H1 (cell line): Measurements from ENCODE around the gene PLCH2. TPM values are rescaled to one million over a fixed set of nuclear protein-coding genes. Genes with fewer than 3 reads are reported as not detected.

Source experiments
- ASH2L ChIP-seq: fragments of 200-600, 300-600 bp; sonication (generic); IDR thresholded peaks from one replicate; pipeline ENCODE4 v1.7.1; 2017; ENCODE audit warnings: low read length
- CBX8 ChIP-seq: fragments of 300-800, 300-1000 bp; sonication (generic); IDR thresholded peaks from 2 replicates; pipeline ENCODE4 v1.7.1; 2016; ENCODE audit warnings: low read depth, low read length, borderline replicate concordance
- CEBPB ChIP-seq: IDR thresholded peaks from 2 replicates; pipeline ENCODE4 v1.6.1; 2012; ENCODE audit warnings: low read depth, low read length
- CHD7 ChIP-seq: fragments of 300-600 bp; sonication (generic); IDR thresholded peaks from 2 replicates; pipeline ENCODE4 v1.7.1; 2012; ENCODE audit warnings: low read length, moderate library complexity, mild to moderate bottlenecking, inconsistent platforms; ENCODE audit not compliant: insufficient replicate concordance
- EZH2 ChIP-seq: fragments of 200-600 bp; sonication (generic); IDR thresholded peaks from 2 replicates; pipeline ENCODE4 v1.7.1; 2012; ENCODE audit warnings: low read depth, mild to moderate bottlenecking, moderate library complexity, low read length, inconsistent platforms; ENCODE audit not compliant: severe bottlenecking
- GABPA ChIP-seq: IDR thresholded peaks from 2 replicates; pipeline ENCODE4 v1.6.1; 2011; ENCODE audit warnings: mild to moderate bottlenecking, low read length, moderate library complexity, borderline replicate concordance; ENCODE audit not compliant: insufficient read depth
- HDAC2 ChIP-seq, 2 experiments: fragments of 300-600 bp in 1 of 2; sonication (generic) in 1 of 2; IDR thresholded peaks; 2 replicates each; pipeline ENCODE4 v1.6.1; 2011 to 2012; ENCODE audit warnings: low read depth in 2 of 2, low read length in 2 of 2, mild to moderate bottlenecking in 2 of 2, moderate library complexity in 2 of 2, borderline replicate concordance in 1 of 2, inconsistent platforms in 1 of 2
- KDM1A ChIP-seq: fragments of 200-600, 300-600 bp; sonication (generic); IDR thresholded peaks from 2 replicates; pipeline ENCODE4 v1.7.1; 2016; ENCODE audit warnings: mild to moderate bottlenecking, low read length, borderline replicate concordance
- MAX ChIP-seq: IDR thresholded peaks from 2 replicates; pipeline ENCODE4 v1.6.1; 2012; ENCODE audit warnings: inconsistent platforms
- NRF1 ChIP-seq: IDR thresholded peaks from 2 replicates; pipeline ENCODE4 v1.6.1; 2011; ENCODE audit warnings: mild to moderate bottlenecking, low read depth, low read length, improper control_type of control experiment
- ZNF274 ChIP-seq: IDR thresholded peaks from 2 replicates; pipeline ENCODE4 v1.7.0; 2012; ENCODE audit warnings: low read length, borderline replicate concordance; ENCODE audit errors: extremely low read depth
- polyA plus RNA-seq, 7 experiments: library from polyadenylated mRNA; depleted of rRNA in 3 of 7; stranded (reverse) in 5 of 7; unstranded in 2 of 7; fragments of >200 nt in 5 of 7; fragments of 200-250 nt in 2 of 7; gene quantifications; 1 replicate in 5 of 7; 2 replicates in 1 of 7; 4 replicates in 1 of 7; pipeline versions ENCODE4 v1.2.1 to v1.2.3, GENCODE V29; 2011 to 2013; ENCODE audit warnings: missing spikeins in 2 of 7, mixed read lengths in 2 of 7
- total RNA-seq: library from RNA; stranded (reverse); fragmentation: NEBNext Ultra II Directional; extraction: Animal tissue kit (Norgen Biotek cat#: 25700); gene quantifications from 2 replicates; pipeline ENCODE4 v1.2.1, GENCODE V29; 2021

The PLCH2 gene
- total and polyA plus RNA-seq, 2 of the 8 experiments (the other 6 are each of a cell fraction or from before 2014, with no cell fraction given) = 0.14 to 0.19 TPM

GRCh38 chr1:2480986-2481364 lies 4.9 kb downstream of the PLCH2 start (continued):
- TF ChIP-seq CHD7 = no peak
- no peak for TF ChIP-seq MAX
- TF ChIP-seq GABPA = no peak
- no peak for TF ChIP-seq ZNF274
- TF ChIP-seq NRF1 = no peak
- TF ChIP-seq ASH2L = no peak
- TF ChIP-seq KDM1A = no peak
- no peak for TF ChIP-seq HDAC2 (IDR thresholded peaks at IDR 0.05; ENCODE audit: borderline replicate concordance in 1 of 2, low read depth in 2 of 2, low read length in 2 of 2)
- no peak for TF ChIP-seq EZH2
- TF ChIP-seq CBX8 = no peak
- no peak for TF ChIP-seq CEBPB
